AG04449 (cell line): ENCODE measurements around the gene MRS2.
"Not testable (repeated sequence)": the region's sequence is repeated elsewhere in the genome, so short reads cannot be mapped to it uniquely, and the experiment has no call there.

Experiments
- CTCF ChIA-PET: fragments of 350-600 bp; formaldehyde crosslinking; extraction: SDS; loops from one replicate; lab custom pipeline; 2021; ENCODE audit warnings: antibody characterized with exemption; lab: Yijun Ruan, JAX
- POLR2A ChIA-PET: fragments of 400-600, 350-600 bp; formaldehyde crosslinking; extraction: SDS; loops from one replicate; lab custom pipeline; 2020; ENCODE audit warnings: antibody characterized with exemption, inconsistent platforms; lab: Yijun Ruan, JAX
- DNase-seq: peaks from one replicate; pipeline ENCODE4 v3.0.0-alpha.2; 2010; ENCODE audit warnings: low read depth, low spot score
- H3K4me3 ChIP-seq: 2 replicates; pipeline ENCODE4 v1.5.1; 2011; ENCODE audit warnings: low read depth, mild to moderate bottlenecking, control low read depth, low read length
- TF ChIP-seq, protein P1 (sequence below): IDR thresholded peaks from one replicate; pipeline ENCODE4 v1.5.1; 2011; ENCODE audit warnings: mild to moderate bottlenecking, moderate library complexity, low read length, control low read depth, inconsistent platforms; ENCODE audit not compliant: insufficient read depth; ENCODE audit errors: missing control alignments

MRS2 gene

DNA sequence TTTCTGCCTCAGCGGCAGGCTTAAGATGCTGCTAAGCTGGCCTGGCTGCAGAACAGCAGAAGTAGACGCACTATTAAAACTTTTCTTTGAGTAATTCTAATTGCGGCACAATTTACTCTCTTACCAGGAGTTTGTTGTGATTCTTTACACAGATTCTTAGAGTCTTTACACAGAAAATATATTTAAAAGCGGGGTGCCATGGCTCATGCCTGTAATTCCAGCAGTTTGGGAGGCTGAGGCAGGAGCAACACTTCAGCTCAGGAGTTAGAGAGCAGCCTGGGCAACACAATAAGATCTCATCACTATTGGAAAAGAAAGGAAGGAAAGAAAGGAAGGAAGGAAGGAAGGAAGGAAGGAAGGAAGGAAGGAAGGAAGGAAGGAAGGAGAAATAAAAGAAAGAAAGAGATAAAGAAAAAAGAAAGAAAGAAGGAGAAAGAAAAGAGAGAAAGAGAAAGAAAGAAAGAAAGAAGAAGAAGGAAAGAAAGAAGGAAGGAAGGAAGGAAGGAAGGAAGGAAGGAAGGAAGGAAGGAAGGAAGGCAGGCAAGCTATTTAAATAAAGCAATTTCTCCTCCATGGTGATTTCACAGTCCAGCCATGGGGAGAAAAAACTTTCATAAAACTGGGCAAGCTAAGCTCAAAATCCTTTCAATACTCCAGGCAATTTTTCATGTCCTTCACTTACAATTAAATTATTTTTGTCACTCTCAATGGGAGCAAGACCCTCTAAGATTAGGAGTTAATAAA, 21.1 kb upstream of the MRS2 start:
- TF ChIP-seq, protein P1, sequence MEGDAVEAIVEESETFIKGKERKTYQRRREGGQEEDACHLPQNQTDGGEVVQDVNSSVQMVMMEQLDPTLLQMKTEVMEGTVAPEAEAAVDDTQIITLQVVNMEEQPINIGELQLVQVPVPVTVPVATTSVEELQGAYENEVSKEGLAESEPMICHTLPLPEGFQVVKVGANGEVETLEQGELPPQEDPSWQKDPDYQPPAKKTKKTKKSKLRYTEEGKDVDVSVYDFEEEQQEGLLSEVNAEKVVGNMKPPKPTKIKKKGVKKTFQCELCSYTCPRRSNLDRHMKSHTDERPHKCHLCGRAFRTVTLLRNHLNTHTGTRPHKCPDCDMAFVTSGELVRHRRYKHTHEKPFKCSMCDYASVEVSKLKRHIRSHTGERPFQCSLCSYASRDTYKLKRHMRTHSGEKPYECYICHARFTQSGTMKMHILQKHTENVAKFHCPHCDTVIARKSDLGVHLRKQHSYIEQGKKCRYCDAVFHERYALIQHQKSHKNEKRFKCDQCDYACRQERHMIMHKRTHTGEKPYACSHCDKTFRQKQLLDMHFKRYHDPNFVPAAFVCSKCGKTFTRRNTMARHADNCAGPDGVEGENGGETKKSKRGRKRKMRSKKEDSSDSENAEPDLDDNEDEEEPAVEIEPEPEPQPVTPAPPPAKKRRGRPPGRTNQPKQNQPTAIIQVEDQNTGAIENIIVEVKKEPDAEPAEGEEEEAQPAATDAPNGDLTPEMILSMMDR: no peak
- CTCF ChIA-PET: no interaction called here
- POLR2A ChIA-PET: no interaction called here
- no peak for DNase-seq
- no peak overlapping the region for H3K4me3 ChIP-seq

- no peak overlapping the region for H3K4me3 ChIP-seq
- DNase-seq: no peak
- TF ChIP-seq, protein P1: no peak
- ChIA-PET CTCF (no interaction called here), POLR2A (no interaction called here)
Measured at GRCh38 chr6:24382220-24382540, 20.6 kb upstream of the MRS2 start.

GRCh38 chr6:24382891-24383494, 19.7 kb upstream of the MRS2 start:
- DNase-seq, CTCF ChIA-PET, H3K4me3 ChIP-seq, POLR2A ChIA-PET: not testable (repeated sequence)

DNA sequence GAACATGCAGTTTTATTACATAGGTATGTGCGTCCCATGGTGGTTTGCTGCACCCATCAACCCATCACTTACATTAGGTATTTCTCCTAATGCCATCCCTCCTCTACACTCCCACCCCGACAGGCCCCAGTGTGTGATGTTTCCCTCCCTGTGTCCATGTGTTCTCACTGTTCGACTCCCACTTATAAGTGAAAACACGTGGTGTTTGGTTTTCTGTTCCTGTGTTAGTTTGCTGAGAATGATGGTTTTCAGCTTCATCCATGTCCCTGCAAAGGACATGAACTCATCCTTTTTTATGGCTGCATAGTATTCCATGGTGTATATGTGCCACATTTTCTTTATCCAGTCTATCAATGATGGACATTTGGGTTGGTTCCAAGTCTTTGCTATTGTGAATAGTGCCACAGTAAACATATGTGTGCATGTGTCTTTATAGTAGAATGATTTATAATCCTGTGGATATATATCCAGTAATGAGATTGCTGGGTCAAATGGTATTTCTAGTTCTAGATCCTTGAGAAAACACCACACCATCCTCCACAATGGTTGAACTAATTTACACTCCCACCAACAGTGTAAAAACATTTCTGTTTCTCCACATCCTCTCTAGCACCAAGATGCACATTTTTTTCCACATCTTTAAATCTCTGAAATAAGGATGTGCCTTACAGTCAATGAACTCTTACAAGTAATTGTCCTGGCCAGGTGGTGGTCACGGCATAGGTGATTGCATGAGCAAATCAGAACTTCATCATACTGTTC, 18.2 kb upstream of the MRS2 start:
- DNase-seq, CTCF ChIA-PET, H3K4me3 ChIP-seq, POLR2A ChIA-PET: not testable (repeated sequence)

GRCh38 chr6:24385536-24386269, 17.0 kb upstream of the MRS2 start:
- ChIA-PET POLR2A (no interaction called here), CTCF (interaction anchor here (0.8 kb wide), 1 partner anchor 103 kb away, joined by 3 read pairs; no protein-coding TSS in a partner anchor)
- TF ChIP-seq, protein P1: no peak
- DNase-seq: no peak
- no peak overlapping the region for H3K4me3 ChIP-seq

DNA sequence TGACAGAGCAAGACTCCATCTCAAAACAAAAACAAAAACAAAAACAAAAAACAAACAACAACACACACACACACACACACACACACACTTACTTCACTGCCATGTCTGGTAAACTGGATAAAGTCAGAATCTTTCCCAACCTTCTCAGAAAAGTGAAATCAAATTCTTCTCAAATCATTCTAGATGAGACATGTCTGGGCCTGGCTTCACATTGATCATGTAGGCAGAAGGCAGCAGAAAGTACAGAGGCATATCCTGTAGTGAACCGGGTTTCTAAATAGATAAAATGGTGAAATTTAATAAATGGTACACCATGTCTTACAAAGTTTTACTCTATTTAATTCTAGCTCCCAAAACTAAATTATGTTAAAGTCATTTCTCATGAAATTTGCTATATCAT, 14.9 kb upstream of the MRS2 start:
- H3K4me3 ChIP-seq: no peak overlapping the region
- TF ChIP-seq, protein P1: no peak
- no peak for DNase-seq
- ChIA-PET CTCF (interaction anchor here (1.2 to 3.0 kb wide), 5 partner anchors 10 to 113 kb away, joined by 4 to 16 read pairs (median 5); no protein-coding TSS in a partner anchor), POLR2A (no interaction called here)

- TF ChIP-seq, protein P1: no peak
- ChIA-PET POLR2A (no interaction called here), CTCF (no interaction called here)
- H3K4me3 ChIP-seq: no peak overlapping the region
- DNase-seq: no peak
Measured at GRCh38 chr6:24391208-24391607, 11.5 kb upstream of the MRS2 start.
